Limb (tissue), 2 donors: ENCODE data around the gene CLEC12A.
"Not testable (repeated sequence)": the region's sequence is repeated elsewhere in the genome, so short reads cannot be mapped to it uniquely, and the experiment has no call there.

ENCODE experiments used
- DNase-seq, 2 donors: peaks; one replicate each; pipeline ENCODE4 v3.0.0-alpha.2; 2016; ENCODE audit errors: extremely low spot score in 2 of 2

CLEC12A gene

GRCh38 chr12:9969673-9970072 is 1.5 kb upstream of the CLEC12A start:
- DNase-seq: no peak

- no peak for DNase-seq
Observed at GRCh38 chr12:9973949-9974348, 2.7 kb downstream of the CLEC12A start.

- not testable (repeated sequence) for DNase-seq
Observed at GRCh38 chr12:9974731-9975130, 3.5 kb downstream of the CLEC12A start.

- no peak for DNase-seq
Observed at GRCh38 chr12:9975614-9976013, 4.4 kb downstream of the CLEC12A start.

GRCh38 chr12:9976626-9977025 is 5.4 kb downstream of the CLEC12A start:
- DNase-seq: not testable (repeated sequence)

GRCh38 chr12:9977916-9978315 is 6.7 kb downstream of the CLEC12A start:
- DNase-seq: no peak

GRCh38 chr12:9980126-9980525 is 8.9 kb downstream of the CLEC12A start:
- DNase-seq: no peak

GRCh38 chr12:9991876-9992275 is 20.7 kb downstream of the CLEC12A start:
- no peak for DNase-seq

GRCh38 chr12:9992296-9992695 is 21.1 kb downstream of the CLEC12A start:
- DNase-seq: no peak

GRCh38 chr12:9999016-9999415 is 27.8 kb downstream of the CLEC12A start, which contains the start of gene CLEC1B:
Gene CLEC1B, minus strand, starts transcription at chr12:9999121. Its CDS starts 21 bp downstream, at chr12:9999100.
- DNase-seq: no peak

- DNase-seq: no peak
Observed at GRCh38 chr12:10001171-10001776, 30.1 kb downstream of the CLEC12A start.

- DNase-seq: no peak
Observed at GRCh38 chr12:10012630-10013330, 41.6 kb downstream of the CLEC12A start.

GRCh38 chr12:10015450-10015849 is 44.2 kb downstream of the CLEC12A start:
- DNase-seq: no peak

- no peak for DNase-seq
Observed at GRCh38 chr12:10016881-10017280, 45.7 kb downstream of the CLEC12A start.

- DNase-seq: no peak
Observed at GRCh38 chr12:10018386-10018785, 47.2 kb downstream of the CLEC12A start.

- no peak for DNase-seq
Observed at GRCh38 chr12:10021342-10021741, 50.1 kb downstream of the CLEC12A start.

GRCh38 chr12:10025236-10025635 is 54.0 kb downstream of the CLEC12A start:
- DNase-seq: no peak

- DNase-seq: not testable (repeated sequence)
Observed at GRCh38 chr12:10026666-10027065, 55.5 kb downstream of the CLEC12A start.

- DNase-seq: no peak
Observed at GRCh38 chr12:10027311-10027710, 56.1 kb downstream of the CLEC12A start.

GRCh38 chr12:10027721-10028120 is 56.5 kb downstream of the CLEC12A start:
- DNase-seq: no peak

- no peak for DNase-seq
Observed at GRCh38 chr12:10030446-10030845, 59.2 kb downstream of the CLEC12A start, which contains the start of gene CLEC9A. Gene CLEC9A, plus strand, starts transcription at chr12:10030682. Its CDS starts 22,006 bp downstream, at chr12:10052688.

GRCh38 chr12:10031321-10031720 is 60.1 kb downstream of the CLEC12A start:
- no peak for DNase-seq

- no peak for DNase-seq
Observed at GRCh38 chr12:10031771-10032175, 60.6 kb downstream of the CLEC12A start.
